GM20000 (cell line): ENCODE results near the gene ITGA6.

ENCODE experiments used
- DNase-seq: peaks from one replicate; pipeline ENCODE4 v3.0.0; 2012; ENCODE audit warnings: low spot score
- TF ChIP-seq, protein P1 (sequence below): IDR thresholded peaks from 2 replicates; pipeline ENCODE4 v1.5.1; 2012; ENCODE audit warnings: mild to moderate bottlenecking, control low read depth; ENCODE audit errors: extremely low read depth, missing control alignments

Gene ITGA6

DNA sequence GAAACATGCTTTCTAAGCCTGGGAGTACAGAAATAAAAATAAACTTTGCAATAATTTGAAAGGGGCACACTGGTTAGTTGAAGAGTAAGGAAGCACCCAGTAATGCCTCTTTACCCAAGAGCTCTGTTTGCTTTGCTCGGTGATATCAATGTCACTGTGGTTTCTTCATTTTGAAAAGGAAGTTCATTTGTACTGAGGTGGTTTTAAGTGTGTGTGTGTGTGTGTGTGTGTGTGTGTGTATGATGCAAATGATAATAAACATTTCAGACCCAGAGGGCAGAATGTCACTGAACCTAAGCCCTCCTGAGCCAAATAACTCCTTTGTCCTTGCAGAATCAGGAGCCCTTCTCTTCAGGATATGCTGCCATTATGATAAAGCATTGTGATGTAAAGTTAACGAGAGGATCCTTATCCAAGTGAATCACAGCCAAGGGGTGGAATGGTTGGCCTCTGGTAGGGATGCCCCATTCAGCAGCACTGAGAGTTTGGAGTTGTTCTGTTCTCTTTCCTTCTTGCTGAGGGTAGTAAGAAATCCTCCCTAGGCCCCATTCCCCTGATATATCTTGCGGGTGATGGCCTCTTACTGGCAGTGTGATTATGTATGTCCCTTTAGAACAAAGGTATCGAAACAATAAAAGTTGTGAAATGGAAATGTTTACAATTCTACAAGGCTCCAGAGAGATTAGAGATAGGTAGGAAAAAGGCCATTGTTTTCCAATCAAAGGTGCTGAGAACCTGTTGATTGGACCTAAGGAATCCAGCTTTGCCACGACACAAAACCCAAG lies 7.6 kb downstream of the ITGA6 start:
- no peak for DNase-seq
- TF ChIP-seq, protein P1, sequence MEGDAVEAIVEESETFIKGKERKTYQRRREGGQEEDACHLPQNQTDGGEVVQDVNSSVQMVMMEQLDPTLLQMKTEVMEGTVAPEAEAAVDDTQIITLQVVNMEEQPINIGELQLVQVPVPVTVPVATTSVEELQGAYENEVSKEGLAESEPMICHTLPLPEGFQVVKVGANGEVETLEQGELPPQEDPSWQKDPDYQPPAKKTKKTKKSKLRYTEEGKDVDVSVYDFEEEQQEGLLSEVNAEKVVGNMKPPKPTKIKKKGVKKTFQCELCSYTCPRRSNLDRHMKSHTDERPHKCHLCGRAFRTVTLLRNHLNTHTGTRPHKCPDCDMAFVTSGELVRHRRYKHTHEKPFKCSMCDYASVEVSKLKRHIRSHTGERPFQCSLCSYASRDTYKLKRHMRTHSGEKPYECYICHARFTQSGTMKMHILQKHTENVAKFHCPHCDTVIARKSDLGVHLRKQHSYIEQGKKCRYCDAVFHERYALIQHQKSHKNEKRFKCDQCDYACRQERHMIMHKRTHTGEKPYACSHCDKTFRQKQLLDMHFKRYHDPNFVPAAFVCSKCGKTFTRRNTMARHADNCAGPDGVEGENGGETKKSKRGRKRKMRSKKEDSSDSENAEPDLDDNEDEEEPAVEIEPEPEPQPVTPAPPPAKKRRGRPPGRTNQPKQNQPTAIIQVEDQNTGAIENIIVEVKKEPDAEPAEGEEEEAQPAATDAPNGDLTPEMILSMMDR = no peak

DNA sequence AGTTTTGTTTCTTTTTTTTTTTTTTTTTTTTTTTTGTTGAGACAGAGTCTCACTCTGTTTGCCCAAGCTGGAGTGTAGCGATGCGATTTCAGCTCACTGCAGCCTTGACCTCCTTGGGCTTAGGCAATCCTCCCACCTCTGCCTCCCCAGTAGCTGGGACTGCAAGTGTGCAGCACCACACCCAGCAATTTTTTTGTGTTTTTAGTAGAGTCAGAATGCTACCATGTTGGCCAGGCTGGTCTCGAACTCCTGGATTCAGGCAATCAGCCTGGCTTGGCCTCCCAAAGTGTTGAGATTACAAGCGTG lies 8.2 kb downstream of the ITGA6 start:
- TF ChIP-seq, protein P1 = no peak
- no peak for DNase-seq

DNA sequence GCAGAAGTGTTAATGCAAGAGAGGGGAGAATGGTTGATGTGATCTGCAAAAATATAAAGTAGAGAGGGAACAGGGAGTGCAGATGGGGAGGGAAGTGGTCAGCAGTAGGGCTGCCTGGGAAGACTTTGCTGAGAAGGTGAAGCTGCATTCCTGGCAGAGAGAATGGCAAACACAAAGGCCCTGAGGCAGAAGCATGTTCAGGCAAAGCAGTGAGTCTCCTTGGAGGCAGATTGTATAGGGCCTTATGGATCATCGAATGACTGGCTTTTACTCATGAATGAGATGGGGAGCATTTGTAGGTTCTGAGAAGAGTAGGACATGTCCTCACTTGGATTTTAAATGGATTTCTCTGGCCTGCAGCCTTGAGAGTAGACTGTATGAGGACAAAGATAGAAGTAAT lies 9.5 kb downstream of the ITGA6 start:
- TF ChIP-seq, protein P1 = no peak
- no peak for DNase-seq

DNA sequence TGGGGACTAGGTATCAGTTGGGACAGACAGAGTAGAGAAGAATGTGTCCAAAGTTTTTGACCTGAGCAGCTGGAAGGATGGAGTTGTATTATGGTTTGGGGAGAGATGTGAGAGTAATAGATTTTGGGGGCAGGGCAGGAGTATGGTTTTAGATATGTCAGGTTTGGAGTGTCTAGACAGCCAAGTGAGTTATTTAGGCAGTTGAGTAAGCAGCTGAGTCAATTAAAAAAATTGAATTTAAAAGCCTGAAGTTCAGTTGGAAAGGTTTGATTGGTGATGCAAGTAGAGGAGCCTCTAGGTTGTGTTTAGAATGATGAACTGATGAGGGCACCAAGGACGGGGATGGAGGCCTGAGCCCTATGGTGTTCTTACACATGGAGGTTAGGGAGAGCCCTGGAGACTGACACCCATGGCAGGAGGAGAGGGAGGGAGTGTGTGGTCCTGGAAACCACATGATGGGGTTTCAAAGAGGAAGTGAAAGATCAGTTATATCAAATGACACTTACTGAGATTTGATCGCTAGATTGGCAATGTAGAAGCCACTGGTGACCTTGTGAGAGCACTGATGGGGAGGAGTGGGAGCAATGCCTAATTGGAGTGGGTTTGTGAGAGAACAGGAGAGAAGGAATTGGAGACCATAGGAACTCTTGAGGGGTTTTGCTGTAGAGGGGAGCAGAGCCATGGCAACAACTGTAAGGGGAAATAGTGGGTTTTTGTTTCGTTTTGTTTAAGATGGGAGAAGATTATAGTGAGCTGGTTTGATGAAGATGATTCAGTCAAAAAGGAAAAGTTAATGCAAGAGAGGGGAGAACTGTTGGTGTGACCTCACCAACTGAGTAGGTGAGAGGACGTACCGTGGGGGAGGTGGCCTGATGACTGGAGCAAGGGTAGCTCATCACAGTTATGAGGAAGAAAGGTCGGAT lies 10.3 kb downstream of the ITGA6 start:
- DNase-seq = peak; percentile 39
- TF ChIP-seq, protein P1 = no peak

DNA sequence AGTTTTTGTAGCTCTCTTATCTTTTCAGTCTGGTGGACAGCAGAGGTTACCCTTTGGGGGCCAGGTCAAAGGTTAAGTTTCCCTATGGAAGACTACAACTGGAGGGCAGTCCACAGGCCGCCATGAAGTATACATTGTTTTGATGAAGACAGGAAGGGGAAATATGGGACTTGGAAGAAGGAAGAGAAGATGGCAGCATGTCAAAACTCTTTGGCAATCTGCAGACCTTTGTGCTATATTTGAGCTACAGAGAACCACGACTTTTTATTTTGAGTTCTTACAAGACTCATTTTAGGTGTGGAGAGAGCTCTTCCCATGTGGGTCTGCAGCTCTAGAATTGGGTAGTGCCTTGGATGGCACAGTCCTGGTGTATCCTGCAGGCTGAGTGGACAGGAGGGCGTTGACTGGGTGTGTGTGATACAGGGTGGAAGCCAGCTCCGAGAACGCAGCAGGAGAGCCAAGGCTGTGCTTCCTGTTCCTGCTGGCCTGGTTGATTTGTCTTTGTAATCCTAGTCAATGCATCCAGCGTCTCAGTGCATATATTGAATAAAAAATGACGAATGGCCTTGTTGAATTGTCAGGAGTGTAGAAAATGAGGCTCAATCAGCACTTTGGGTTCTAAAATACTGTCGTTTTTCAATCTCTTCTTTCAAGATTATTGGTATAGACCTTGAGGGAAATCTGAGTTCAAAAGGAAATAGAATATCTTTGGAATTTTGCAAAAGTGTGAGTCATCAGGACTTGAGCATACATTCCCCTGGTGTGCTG lies 11.5 kb downstream of the ITGA6 start:
- DNase-seq = no peak
- TF ChIP-seq, protein P1 = no peak

DNA sequence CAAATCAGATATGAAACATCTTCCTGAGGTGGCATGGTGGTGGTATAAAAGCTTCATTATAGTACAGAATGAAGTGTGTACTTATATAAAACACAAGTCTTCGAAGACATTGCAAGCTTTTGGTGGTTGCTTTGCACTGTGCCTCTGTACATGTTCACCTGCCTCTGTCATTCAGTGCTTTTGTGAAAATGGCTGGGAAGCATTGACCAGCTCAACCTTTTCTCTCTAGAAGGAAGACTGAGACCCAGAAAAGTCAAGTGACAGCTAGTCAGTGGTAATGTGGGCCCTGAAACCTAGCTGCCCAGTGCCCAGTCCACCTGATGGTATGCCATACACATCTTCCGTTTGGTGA lies 12.1 kb downstream of the ITGA6 start:
- no peak for DNase-seq
- TF ChIP-seq, protein P1 = no peak

DNA sequence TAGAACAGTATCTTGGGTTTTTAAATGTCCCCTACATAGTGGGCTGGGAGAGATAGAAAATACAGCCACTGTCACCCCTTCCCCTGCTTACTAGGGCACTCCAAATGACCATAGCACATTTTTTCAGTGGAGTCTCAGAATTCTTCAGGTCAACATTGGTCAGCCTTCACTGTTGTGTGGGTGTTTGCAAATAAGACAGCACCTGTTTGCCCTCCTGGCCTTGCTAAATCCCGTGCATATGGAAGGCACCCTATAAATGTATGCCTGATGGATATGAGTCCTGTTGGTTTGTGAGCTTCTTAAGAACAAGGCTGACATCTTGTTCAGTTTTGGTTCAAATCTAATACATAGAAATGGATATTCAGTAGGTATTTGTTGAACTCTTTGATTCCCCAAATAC lies 12.5 kb downstream of the ITGA6 start:
- TF ChIP-seq, protein P1 = no peak
- DNase-seq = no peak
